K562 (cell line): ENCODE data around the gene MED29. TPM values are rescaled to one million over a fixed set of nuclear protein-coding genes. Genes with fewer than 3 reads are reported as not detected.
A peak's percentile ranks its signal among the peaks of the same experiment; 100 is the strongest.

Experiments
- ARNT ChIP-seq, 2 experiments: fragments of 450-650 bp; IDR thresholded peaks; 2 replicates each; pipeline ENCODE4 v1.6.1; 2016; ENCODE audit warnings: mild to moderate bottlenecking in 1 of 2
- CHD2 ChIP-seq: IDR thresholded peaks from 2 replicates; pipeline ENCODE4 v1.6.1; 2011; ENCODE audit warnings: low read depth, low read length
- CTBP1 ChIP-seq: fragments of 450-650 bp; IDR thresholded peaks from 2 replicates; pipeline ENCODE4 v1.6.1; 2016; ENCODE audit warnings: borderline replicate concordance
- DACH1 ChIP-seq: fragments of 450-650 bp; IDR thresholded peaks from 2 replicates; pipeline ENCODE4 v1.6.1; 2018; ENCODE audit not compliant: partially characterized antibody
- ETS2 ChIP-seq: IDR thresholded peaks from 2 replicates; pipeline ENCODE4 v1.6.1; 2016; ENCODE audit warnings: borderline replicate concordance, missing genetic modification characterization, mild to moderate bottlenecking, moderate library complexity, missing compliant biosample characterization; ENCODE audit not compliant: poor library complexity, severe bottlenecking
- GABPA ChIP-seq: fragments of 200-800 bp; sonication (Bioruptor generic); conservative IDR thresholded peaks from 2 replicates; pipeline ENCODE4 v1.6.1; 2016; ENCODE audit warnings: low read depth, missing genetic modification characterization, missing compliant biosample characterization
- GATAD2A ChIP-seq: fragments of 450-650 bp; IDR thresholded peaks from 2 replicates; pipeline ENCODE4 v1.6.1; 2017
- KDM5B ChIP-seq: fragments of 200-600 bp; sonication (generic); IDR thresholded peaks from 2 replicates; pipeline ENCODE4 v1.6.1; 2012; ENCODE audit warnings: low read depth, mild to moderate bottlenecking, moderate library complexity, low read length, control low read depth, inconsistent platforms; ENCODE audit not compliant: insufficient replicate concordance
- KLF1 ChIP-seq: fragments of 450-650 bp; IDR thresholded peaks from 2 replicates; pipeline ENCODE4 v1.6.1; 2016; ENCODE audit warnings: missing genetic modification characterization, missing compliant biosample characterization
- MAFF ChIP-seq: IDR thresholded peaks from 2 replicates; pipeline ENCODE4 v1.6.1; 2012; ENCODE audit warnings: low read length, improper control_type of control experiment
- MEIS2 ChIP-seq: fragments of 450-650 bp; IDR thresholded peaks from 2 replicates; pipeline ENCODE4 v1.6.1; 2014; ENCODE audit warnings: mild to moderate bottlenecking; ENCODE audit not compliant: partially characterized antibody
- NCOA1 ChIP-seq: fragments of 450-650 bp; IDR thresholded peaks from 2 replicates; pipeline ENCODE4 v1.6.1; 2016; ENCODE audit warnings: low read depth
- NR2C2 ChIP-seq, 2 experiments: fragments of 200-800 bp in 1 of 2; sonication (Bioruptor generic) in 1 of 2; sonication (generic) in 1 of 2; formaldehyde crosslinking in 1 of 2; IDR thresholded peaks; 2 replicates each; pipeline versions ENCODE4 v1.6.1 to v1.8.0; 2016 to 2022; ENCODE audit warnings: mild to moderate bottlenecking in 1 of 2, missing compliant biosample characterization in 1 of 2, missing genetic modification characterization in 1 of 2, missing genetic modification reagents in 1 of 2
- NR4A1 ChIP-seq, 2 experiments: fragments of 250-450 bp in 1 of 2; fragments of 450-650 bp in 1 of 2; sonication (Bioruptor Pico) in 1 of 2; IDR thresholded peaks; 2 replicates each; pipeline versions ENCODE4 v1.4.0 to v1.6.1; 2016 to 2020; ENCODE audit warnings: mild to moderate bottlenecking in 2 of 2, missing compliant biosample characterization in 1 of 2, missing genetic modification characterization in 1 of 2, moderate library complexity in 1 of 2
- SMARCA4 ChIP-seq: fragments of 450-650 bp; IDR thresholded peaks from 2 replicates; pipeline ENCODE4 v1.6.1; 2016
- SMC3 ChIP-seq: conservative IDR thresholded peaks from 2 replicates; pipeline ENCODE4 v1.6.1; 2011; ENCODE audit warnings: low read depth, low read length, improper control_type of control experiment; ENCODE audit not compliant: insufficient read depth
- SUPT5H ChIP-seq: fragments of 450-650 bp; IDR thresholded peaks from 2 replicates; pipeline ENCODE4 v1.6.1; 2016
- ZBTB2 ChIP-seq: fragments of 450-650 bp; IDR thresholded peaks from 2 replicates; pipeline ENCODE4 v1.6.1; 2016; ENCODE audit warnings: antibody characterized with exemption
- ZBTB9 ChIP-seq: fragments of 450-650 bp; formaldehyde crosslinking; IDR thresholded peaks from 2 replicates; pipeline ENCODE4 v1.4.0; 2020; ENCODE audit warnings: mild to moderate bottlenecking, moderate library complexity
- ZHX1 ChIP-seq: fragments of 150-350 bp; conservative IDR thresholded peaks from 2 replicates; pipeline ENCODE4 v1.6.1; 2014; ENCODE audit warnings: low read length
- ZNF174 ChIP-seq: fragments of 250-450 bp; sonication (Bioruptor Pico); IDR thresholded peaks from 2 replicates; pipeline ENCODE4 v1.4.0; 2020; ENCODE audit warnings: mild to moderate bottlenecking
- ZNF584 ChIP-seq: fragments of 200-800 bp; sonication (Bioruptor generic); IDR thresholded peaks from 2 replicates; pipeline ENCODE4 v1.6.1; 2016; ENCODE audit warnings: low read depth, mild to moderate bottlenecking, missing genetic modification characterization, missing compliant biosample characterization
- polyA plus RNA-seq, 8 experiments: library from polyadenylated mRNA; depleted of rRNA in 4 of 8; stranded (reverse) in 5 of 8; unstranded in 3 of 8; fragments of >200 nt; fragmentation: Nextera tagmentation in 2 of 8; fragmentation: Illumina TruSeq in 1 of 8; extraction: Ambion mirVana in 2 of 8; extraction: Trizol in 1 of 8; gene quantifications; 2 replicates each; pipeline versions ENCODE4 v1.2.1 to v1.2.3, GENCODE V29; 2011 to 2014; ENCODE audit warnings: inconsistent platforms in 1 of 8, missing spikeins in 1 of 8
- total RNA-seq, 7 experiments: library from RNA; depleted of rRNA in 6 of 7; stranded (reverse); fragments of >200 nt in 6 of 7; fragmentation: Illumina TruSeq in 2 of 7; extraction: Trizol in 2 of 7; gene quantifications; 2 replicates each; pipeline versions ENCODE4 v1.2.1 to v1.2.3, GENCODE V29; 2011 to 2021; ENCODE audit warnings: low replicate concordance in 1 of 7

The MED29 gene
- total and polyA plus RNA-seq, 9 of the 15 experiments (the other 6 are each of a cell fraction or from before 2014, with no cell fraction given): 1.8 to 22.6 (median 12.4) TPM

- TF ChIP-seq ZBTB9: no peak
- TF ChIP-seq ZNF584 (CRISPR knock-in tag): no peak
- TF ChIP-seq ARNT (IDR thresholded peaks at IDR 0.05): no peak
- peak; percentile 82 for TF ChIP-seq KDM5B
- 0 out of 2 replicates have a peak, but pooled peaks have one; percentile 34 for TF ChIP-seq NR4A1 (CRISPR knock-in tag; IDR thresholded peaks at IDR 0.05)
- TF ChIP-seq NR4A1 (tag; IDR thresholded peaks at IDR 0.05): peak; percentile 54; the same call in 1 of the 2 replicates
- TF ChIP-seq DACH1: peak; percentile 87
- TF ChIP-seq ZNF174 (CRISPR knock-in tag): no peak
- peak; percentile 10; the same call in 1 of the 2 replicates for TF ChIP-seq KLF1 (tag)
- TF ChIP-seq GABPA (tag): peak; percentile 95
- no peak for TF ChIP-seq ETS2
- TF ChIP-seq GATAD2A: 0 out of 2 replicates have a peak, but pooled peaks have one; percentile 31
- 0 out of 2 replicates have a peak, but pooled peaks have one; percentile 47 for TF ChIP-seq ZBTB2
- peak; percentile 100 for TF ChIP-seq CHD2
- no peak for TF ChIP-seq MEIS2
- TF ChIP-seq NR2C2 (CRISPR knock-in tag; IDR thresholded peaks at IDR 0.05): peak; percentile 96
- peak; percentile 99 for TF ChIP-seq NR2C2 (tag; IDR thresholded peaks at IDR 0.05)
- peak; percentile 86 for TF ChIP-seq SUPT5H
- peak; percentile 64; the same call in 1 of the 2 replicates for TF ChIP-seq MAFF
- TF ChIP-seq ZHX1: peak; percentile 97
- TF ChIP-seq CTBP1: peak; percentile 62; the same call in 1 of the 2 replicates
- TF ChIP-seq SMARCA4: peak; percentile 26; the same call in 1 of the 2 replicates
- no peak for TF ChIP-seq NCOA1
- TF ChIP-seq SMC3: no peak
Measured at GRCh38 chr19:39445196-39446111, 54.3 kb downstream of the MED29 start, which contains the start of gene SUPT5H (continued).
